Adrenal gland (tissue), 19 donors: Measurements from ENCODE around the gene GRB10. TPM values are rescaled to one million over a fixed set of nuclear protein-coding genes. Genes with fewer than 3 reads are reported as not detected.
A peak's percentile ranks its signal among the peaks of the same experiment; 100 is the strongest.

Experiments used
- DNase-seq, 7 donors: peaks; one replicate each; pipeline ENCODE4 v3.0.0-alpha.2; 2019 to 2020
- H3K27ac ChIP-seq, 5 donors: fragments of 200-600 bp; sonication (generic) in 4 of 5; 1 replicate in 3 of 5; 2 replicates in 2 of 5; pipeline versions ENCODE4 v1.5.1 to v1.8.0; 2016 to 2020; ENCODE audit warnings: mild to moderate bottlenecking in 1 of 5
- H3K27me3 ChIP-seq: fragments of 200-600 bp; 2 replicates; pipeline ENCODE4 v1.8.0; 2021
- H3K36me3 ChIP-seq, 2 donors: fragments of 200-600 bp; replicated peaks in 1 of 2; 1 replicate in 1 of 2; 2 replicates in 1 of 2; pipeline versions ENCODE4 v1.5.1 to v1.8.0; 2018 to 2022
- H3K4me1 ChIP-seq, 2 donors: fragments of 200-600 bp; replicated peaks in 1 of 2; 1 replicate in 1 of 2; 2 replicates in 1 of 2; pipeline versions ENCODE4 v1.5.1 to v1.8.0; 2018 to 2021
- H3K4me3 ChIP-seq, 4 donors: fragments of 200-600 bp; sonication (generic) in 3 of 4; one replicate each; pipeline ENCODE4 v1.5.1; 2016 to 2018
- H3K9me3 ChIP-seq, 3 donors: fragments of 200-600 bp; sonication (generic) in 1 of 3; replicated peaks in 1 of 3; 1 replicate in 2 of 3; 2 replicates in 1 of 3; pipeline versions ENCODE4 v1.5.1 to v1.8.0; 2016 to 2021
- CTCF ChIP-seq, 6 experiments: fragments of 450-650 bp in 4 of 6; fragments of 200-600 bp in 2 of 6; sonication (generic) in 1 of 6; IDR thresholded peaks; 1 replicate in 5 of 6; 2 replicates in 1 of 6; pipeline versions ENCODE4 v1.5.1 to v1.8.0; 2016 to 2021; ENCODE audit warnings: antibody characterized with exemption in 6 of 6, mild to moderate bottlenecking in 2 of 6, moderate library complexity in 1 of 6
- POLR2A ChIP-seq, 2 donors: fragments of 450-650 bp; IDR thresholded peaks; one replicate each; pipeline ENCODE4 v1.6.1; 2017; ENCODE audit warnings: antibody characterized with exemption in 2 of 2, mild to moderate bottlenecking in 2 of 2, moderate library complexity in 1 of 2
- WGBS, 4 donors: extraction: QIAGEN DNeasy Blood & Tissue Kit in 2 of 4; methylation state at CpG; one replicate each; pipeline versions ENCODE4 v1.1.5 to v1.1.7; 2013 to 2017; 5-methylcytosine and 5-hydroxymethylcytosine counted together
- intact Hi-C, 2 donors: fragments of 100-400 bp; cut with DNase I; formaldehyde crosslinking; loops; one replicate each; pipeline versions ENCODE4 v1.14.1 to v1.15.0; 2022 to 2023
- long read RNA-seq, 10 donors: library from polyadenylated mRNA in 3 of 10; unstranded in 2 of 10; stranded (forward) in 1 of 10; transcript quantifications; one replicate each; pipeline ENCODE4 v2.0.0 and lab custom pipeline, GENCODE V29; 2021 to 2026
- polyA plus RNA-seq, 3 donors: library from polyadenylated mRNA; stranded (reverse); fragments of 200-250 nt in 2 of 3; fragments of 350-450 nt in 1 of 3; fragmentation: Illumina TruSeq in 1 of 3; extraction: RNeasy Lipid Tissue Mini Kit (QIAGEN cat#74804) in 1 of 3; gene quantifications; one replicate each; pipeline ENCODE4 v1.2.3, GENCODE V29; 2013 to 2014
- total RNA-seq, 9 donors: library from RNA; depleted of rRNA in 4 of 9; stranded (reverse); fragments of >200 nt in 4 of 9; fragments of 120-200 nt in 1 of 9; fragmentation: NEBNext Ultra II Directional in 1 of 9; extraction: Animal tissue kit (Norgen Biotek cat#: 25700) in 1 of 9; gene quantifications; one replicate each; pipeline versions ENCODE4 v1.1.0 to v1.2.4, GENCODE V29; 2013 to 2023
- donor health status: healthy with polysubstance abuse.
- donor health status: Bipolar disorder and iron deficiency.
- donor health status: DM: yes; HTN: yes; CAD: no.
- donor health status: DM: no; HTN: no; CAD: no.
- donor health status: DM: no; HTN: no; CAD: no.
- donor health status: DM: yes; HTN: yes; CAD: no.

Gene GRB10
- total RNA-seq (100 to 1,000 TPM in 2 of 9 donors, 10 to 100 TPM in 7; 47.5 to 158 (median 74.5) TPM), polyA plus RNA-seq (10 to 100 TPM; 33.5 to 52.0 (median 45.3) TPM)
- long read RNA-seq, donor 1, partial matches to known transcripts, result 7 of 8 reads
- long read RNA-seq, donor 1, other reads (novel, unspliced or antisense), result 0 of 8 reads
- long read RNA-seq, donor 2, full-length matches to known transcripts, result 4 of 4 reads
- long read RNA-seq, donor 2, partial matches to known transcripts, result 0 of 4 reads
- long read RNA-seq, donor 2, other reads (novel, unspliced or antisense), result 0 of 4 reads
- long read RNA-seq, donor 3, result 0 reads
- long read RNA-seq, donor 4, partial matches to known transcripts, result 2 of 8 reads
- long read RNA-seq, donor 4, other reads (novel, unspliced or antisense), result 6 of 8 reads
- long read RNA-seq, donor 5, full-length matches to known transcripts, result 38 of 204 reads
- long read RNA-seq, donor 5, partial matches to known transcripts, result 11 of 204 reads
- long read RNA-seq, donor 5, other reads (novel, unspliced or antisense), result 155 of 204 reads
- long read RNA-seq, donor 6, partial matches to known transcripts, result 0 of 2 reads
- long read RNA-seq, donor 6, other reads (novel, unspliced or antisense), result 2 of 2 reads
- long read RNA-seq, donor 7, full-length matches to known transcripts, result 1 of 1 reads
- long read RNA-seq, donor 7, partial matches to known transcripts, result 0 of 1 reads
- long read RNA-seq, donor 7, other reads (novel, unspliced or antisense), result 0 of 1 reads
- long read RNA-seq, donor 8, full-length matches to known transcripts, result 3 of 3 reads
- long read RNA-seq, donor 8, partial matches to known transcripts, result 0 of 3 reads
- long read RNA-seq, donor 8, other reads (novel, unspliced or antisense), result 0 of 3 reads
- long read RNA-seq, donor 9, partial matches to known transcripts, result 0 of 2 reads
- long read RNA-seq, donor 9, other reads (novel, unspliced or antisense), result 0 of 2 reads
- long read RNA-seq, donor 10, result 0 reads

GRCh38 chr7:50782375-50783208 is at the start of gene GRB10:
TSS of gene GRB10 (minus strand) at chr7:50782896. CDS start at chr7:50732322, 50,574 bp downstream.
- Histone ChIP-seq H3K4me1 (peaks cover 0 to 45% of the 10 kb centered on the region in 2 donors), H3K27me3 (no peaks in the 10 kb centered on the region), H3K36me3 (no peaks in the 10 kb centered on the region), H3K4me3 (peak within 1 kb of the TSS in 1 of 4 donors; percentile 58), H3K9me3 (no peaks in the 10 kb centered on the region), H3K27ac (peak within 1 kb of the TSS in 2 of 5 donors; percentile 58 to 69)
- 50 to 74% (median 60%) methylated on average over 8 to 95 of the region's 95 CpGs for WGBS, 4 donors
- intact Hi-C loops, result loop anchor here in 1 of 2 donors (10.0 kb wide), 1 partner anchor 282 kb away; no protein-coding TSS in a partner anchor
- no peak for TF ChIP-seq POLR2A (IDR thresholded peaks at IDR 0.05)
- TF ChIP-seq CTCF (IDR thresholded peaks at IDR 0.05), result peak in 1 of 6 experiments; percentile 15
- peak; percentile 43 to 90 (median 69) for DNase-seq

GRCh38 chr7:50828801-50829200 is 46.1 kb upstream of the GRB10 start:
- Histone ChIP-seq H3K4me3 (no peak overlapping the region), H3K27me3 (no peaks in the 10 kb centered on the region), H3K4me1 (no peaks in the 10 kb centered on the region), H3K36me3 (no peaks in the 10 kb centered on the region), H3K9me3 (no peaks in the 10 kb centered on the region), H3K27ac (no peak overlapping the region)
- no peak for TF ChIP-seq POLR2A (IDR thresholded peaks at IDR 0.05)
- TF ChIP-seq CTCF (IDR thresholded peaks at IDR 0.05), result no peak
- DNase-seq, result no peak
- intact Hi-C loops, result no loop called here
- 78 to 85% (median 81%) methylated on average over 2 of the region's 2 CpGs for WGBS, 4 donors

GRCh38 chr7:50828116-50828515 is 45.4 kb upstream of the GRB10 start:
- Histone ChIP-seq H3K4me1 (no peaks in the 10 kb centered on the region), H3K27me3 (no peaks in the 10 kb centered on the region), H3K9me3 (no peaks in the 10 kb centered on the region), H3K4me3 (no peak overlapping the region), H3K27ac (no peak overlapping the region), H3K36me3 (no peaks in the 10 kb centered on the region)
- TF ChIP-seq CTCF (IDR thresholded peaks at IDR 0.05) (no peak), POLR2A (IDR thresholded peaks at IDR 0.05) (no peak)
- 86 to 97% (median 93%) methylated on average over 3 of the region's 3 CpGs for WGBS, 4 donors
- DNase-seq, result no peak
- intact Hi-C loops, result no loop called here
